H9 (cell line): ENCODE results near the gene SPARCL1. TPM values are rescaled to one million over a fixed set of nuclear protein-coding genes. Genes with fewer than 3 reads are reported as not detected.
"Not testable (repeated sequence)": the region's sequence is repeated elsewhere in the genome, so short reads cannot be mapped to it uniquely, and the experiment has no call there.

Experiments used
- DNase-seq: peaks from one replicate; pipeline ENCODE4 v3.0.0-alpha.2; 2017
- H2AFZ ChIP-seq: one replicate; pipeline ENCODE4 v1.6.1; 2013; ENCODE audit warnings: mild to moderate bottlenecking, low read length, control low read depth, moderate library complexity
- H2AK5ac ChIP-seq: 2 replicates; pipeline ENCODE4 v1.6.1; 2013; ENCODE audit warnings: low read length, control low read depth, mixed read lengths; ENCODE audit not compliant: insufficient read length
- H2BK120ac ChIP-seq: one replicate; pipeline ENCODE4 v1.6.1; 2013; ENCODE audit warnings: low read depth, mild to moderate bottlenecking, low read length, control low read depth, inconsistent platforms; ENCODE audit not compliant: poor library complexity, severe bottlenecking
- H2BK12ac ChIP-seq: 2 replicates; pipeline ENCODE4 v1.6.1; 2013; ENCODE audit warnings: low read length, control low read depth, mixed read lengths, low read depth; ENCODE audit not compliant: insufficient read length
- H2BK15ac ChIP-seq: 2 replicates; pipeline ENCODE4 v1.6.1; 2013; ENCODE audit warnings: low read depth, low read length, control low read depth
- H2BK20ac ChIP-seq: one replicate; pipeline ENCODE4 v1.6.1; 2013; ENCODE audit warnings: low read depth, mild to moderate bottlenecking, low read length, control low read depth, inconsistent platforms; ENCODE audit not compliant: poor library complexity, severe bottlenecking
- H2BK5ac ChIP-seq: 2 replicates; pipeline ENCODE4 v1.6.1; 2013; ENCODE audit warnings: low read length, control low read depth, mixed read lengths; ENCODE audit not compliant: insufficient read length
- H3K14ac ChIP-seq: 2 replicates; pipeline ENCODE4 v1.6.1; 2013; ENCODE audit warnings: low read length, control low read depth; ENCODE audit not compliant: insufficient read depth
- H3K18ac ChIP-seq: 2 replicates; pipeline ENCODE4 v1.6.1; 2013; ENCODE audit warnings: low read depth, mild to moderate bottlenecking, mixed read lengths, low read length, control low read depth; ENCODE audit not compliant: insufficient read length
- H3K23ac ChIP-seq: 2 replicates; pipeline ENCODE4 v1.6.1; 2013; ENCODE audit warnings: low read length, control low read depth, mixed read lengths, low read depth; ENCODE audit not compliant: insufficient read length
- H3K23me2 ChIP-seq: 2 replicates; pipeline ENCODE4 v1.6.1; 2013; ENCODE audit warnings: low read depth, mild to moderate bottlenecking, mixed read lengths, low read length, control low read depth; ENCODE audit not compliant: insufficient read length, poor library complexity, severe bottlenecking
- H3K27ac ChIP-seq: 2 replicates; pipeline ENCODE4 v1.5.1; 2013; ENCODE audit warnings: low read length, control low read depth, mixed read lengths, low read depth; ENCODE audit not compliant: insufficient read length
- H3K27me3 ChIP-seq: 2 replicates; pipeline ENCODE4 v1.6.1; 2013; ENCODE audit warnings: low read length, control low read depth, inconsistent platforms; ENCODE audit not compliant: insufficient read depth
- H3K4ac ChIP-seq: 2 replicates; pipeline ENCODE4 v1.6.1; 2013; ENCODE audit warnings: low read depth, mild to moderate bottlenecking, control low read depth, inconsistent platforms, low read length, moderate library complexity
- H3K4me1 ChIP-seq: 2 replicates; pipeline ENCODE4 v1.6.1; 2013; ENCODE audit warnings: low read length, control low read depth, inconsistent platforms; ENCODE audit not compliant: insufficient read depth
- H3K4me2 ChIP-seq: 2 replicates; pipeline ENCODE4 v1.6.1; 2013; ENCODE audit warnings: low read length, control low read depth, mixed read lengths; ENCODE audit not compliant: insufficient read length, insufficient read depth
- H3K56ac ChIP-seq: 2 replicates; pipeline ENCODE4 v1.6.1; 2013; ENCODE audit warnings: low read depth, mild to moderate bottlenecking, mixed read lengths, low read length, control low read depth; ENCODE audit not compliant: insufficient read length
- H3K79me1 ChIP-seq: 2 replicates; pipeline ENCODE4 v1.6.1; 2013; ENCODE audit warnings: low read depth, mild to moderate bottlenecking, moderate library complexity, low read length, control low read depth, inconsistent platforms; ENCODE audit not compliant: insufficient read depth, poor library complexity, severe bottlenecking
- H3K79me2 ChIP-seq: 2 replicates; pipeline ENCODE4 v1.6.1; 2013; ENCODE audit warnings: low read length, control low read depth, inconsistent platforms; ENCODE audit not compliant: insufficient read depth
- H3K9ac ChIP-seq: 2 replicates; pipeline ENCODE4 v1.6.1; 2013; ENCODE audit warnings: low read length, control low read depth, mixed read lengths; ENCODE audit not compliant: insufficient read length; ENCODE audit errors: extremely low read depth
- H3K9me3 ChIP-seq: one replicate; pipeline ENCODE4 v1.6.1; 2013; ENCODE audit warnings: low read depth, low read length, inconsistent platforms; ENCODE audit not compliant: control insufficient read depth
- H3T11ph ChIP-seq: one replicate; pipeline ENCODE4 v1.6.1; 2013; ENCODE audit warnings: mild to moderate bottlenecking, low read length, control low read depth, inconsistent platforms
- H4K20me1 ChIP-seq: one replicate; pipeline ENCODE4 v1.6.1; 2013; ENCODE audit not compliant: control insufficient read depth, insufficient read length, insufficient read depth
- H4K5ac ChIP-seq: 2 replicates; pipeline ENCODE4 v1.6.1; 2013; ENCODE audit warnings: low read depth, mild to moderate bottlenecking, mixed read lengths, low read length, control low read depth; ENCODE audit not compliant: insufficient read length
- H4K8ac ChIP-seq: replicated peaks from 2 replicates; pipeline ENCODE4 v1.6.1; 2013; ENCODE audit warnings: low read length, control low read depth, mixed read lengths, low read depth; ENCODE audit not compliant: insufficient read length
- H4K91ac ChIP-seq: 2 replicates; pipeline ENCODE4 v1.6.1; 2013; ENCODE audit warnings: low read depth, mild to moderate bottlenecking, moderate library complexity, mixed read lengths, low read length, control low read depth; ENCODE audit not compliant: insufficient read length
- H3K27ac Mint-ChIP-seq, 3 experiments: 2 replicates in 2 of 3; 3 replicates in 1 of 3; pipeline ENCODE4 v1.8.0; 2020 to 2021; ENCODE audit warnings: mixed read lengths in 3 of 3, mild to moderate bottlenecking in 1 of 3, moderate library complexity in 1 of 3
- H3K27me3 Mint-ChIP-seq: 2 replicates; pipeline ENCODE4 v1.8.0; 2021; ENCODE audit warnings: low read depth, mild to moderate bottlenecking, moderate library complexity, mixed read lengths
- H3K36me3 Mint-ChIP-seq, 3 experiments: 2 replicates in 2 of 3; 3 replicates in 1 of 3; pipeline ENCODE4 v1.8.0; 2020 to 2021; ENCODE audit warnings: low read depth in 3 of 3, mixed read lengths in 3 of 3; ENCODE audit not compliant: insufficient read depth in 1 of 3
- H3K4me1 Mint-ChIP-seq, 2 experiments: 2 replicates each; pipeline ENCODE4 v1.8.0; 2020; ENCODE audit warnings: mixed read lengths in 2 of 2
- H3K4me3 Mint-ChIP-seq, 2 experiments: 2 replicates in 1 of 2; 3 replicates in 1 of 2; pipeline ENCODE4 v1.8.0; 2020 to 2021; ENCODE audit warnings: mild to moderate bottlenecking in 2 of 2, mixed read lengths in 2 of 2, moderate library complexity in 1 of 2
- H3K9me3 Mint-ChIP-seq, 2 experiments: 2 replicates in 1 of 2; 3 replicates in 1 of 2; pipeline ENCODE4 v1.8.0; 2020; ENCODE audit warnings: mild to moderate bottlenecking in 2 of 2, mixed read lengths in 2 of 2, moderate library complexity in 1 of 2
- total RNA-seq: library from RNA; stranded (reverse); gene quantifications from 2 replicates; pipeline ENCODE4 v1.2.1, GENCODE V29; 2021

SPARCL1 gene
- total RNA-seq, 1 experiment from 2014 or later = 0.17 TPM

DNA sequence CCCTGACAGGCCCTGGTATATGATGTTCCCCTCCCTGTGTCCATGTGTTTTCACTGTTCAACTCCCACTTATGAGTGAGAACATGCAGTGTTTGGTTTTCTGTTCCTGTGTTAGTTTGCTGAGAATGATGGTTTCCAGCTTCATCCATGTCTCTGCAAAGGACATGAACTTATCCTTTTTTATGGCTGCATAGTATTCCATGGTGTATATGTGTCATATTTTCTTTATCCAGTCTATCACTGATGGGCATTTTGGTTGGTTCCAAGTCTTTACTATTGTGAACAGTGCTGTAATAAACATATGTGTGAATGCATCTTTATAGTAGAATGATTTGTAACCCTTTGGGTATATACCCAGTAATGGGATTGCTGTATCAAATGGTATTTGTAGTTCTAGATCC, 45.9 kb downstream of the SPARCL1 start:
- H2AFZ ChIP-seq, H3K79me2 ChIP-seq, H3K4ac ChIP-seq, H3K79me1 ChIP-seq, H2BK20ac ChIP-seq, H3K23ac ChIP-seq, H3T11ph ChIP-seq, H4K8ac ChIP-seq, DNase-seq, H3K27ac ChIP-seq, H3K27me3 Mint-ChIP-seq, H2BK5ac ChIP-seq, H3K4me1 ChIP-seq, H4K20me1 ChIP-seq, H2BK15ac ChIP-seq, H3K14ac ChIP-seq, H3K27me3 ChIP-seq, H3K56ac ChIP-seq, H4K91ac ChIP-seq, H2BK120ac ChIP-seq, H3K23me2 ChIP-seq, H3K18ac ChIP-seq, H3K9ac ChIP-seq, H4K5ac ChIP-seq, H2BK12ac ChIP-seq, H3K9me3 ChIP-seq, H2AK5ac ChIP-seq, H3K27ac Mint-ChIP-seq, H3K4me3 Mint-ChIP-seq, H3K4me2 ChIP-seq: not testable (repeated sequence)
- Mint-ChIP-seq H3K9me3 (peaks cover 24% of the 10 kb centered on the region in 2 experiments), H3K36me3 (peaks cover 10 to 18% (median 17%) of the 10 kb centered on the region in 3 experiments), H3K4me1 (peaks cover 15 to 16% of the 10 kb centered on the region in 2 experiments)
